ENCODE data around the gene RNF126. TPM values are rescaled to one million over a fixed set of nuclear protein-coding genes. Genes with fewer than 3 reads are reported as not detected.

The RNF126 gene
- total RNA-seq, 4 donors from 2014 or later = 96.6 to 156 (median 126) TPM

DNA sequence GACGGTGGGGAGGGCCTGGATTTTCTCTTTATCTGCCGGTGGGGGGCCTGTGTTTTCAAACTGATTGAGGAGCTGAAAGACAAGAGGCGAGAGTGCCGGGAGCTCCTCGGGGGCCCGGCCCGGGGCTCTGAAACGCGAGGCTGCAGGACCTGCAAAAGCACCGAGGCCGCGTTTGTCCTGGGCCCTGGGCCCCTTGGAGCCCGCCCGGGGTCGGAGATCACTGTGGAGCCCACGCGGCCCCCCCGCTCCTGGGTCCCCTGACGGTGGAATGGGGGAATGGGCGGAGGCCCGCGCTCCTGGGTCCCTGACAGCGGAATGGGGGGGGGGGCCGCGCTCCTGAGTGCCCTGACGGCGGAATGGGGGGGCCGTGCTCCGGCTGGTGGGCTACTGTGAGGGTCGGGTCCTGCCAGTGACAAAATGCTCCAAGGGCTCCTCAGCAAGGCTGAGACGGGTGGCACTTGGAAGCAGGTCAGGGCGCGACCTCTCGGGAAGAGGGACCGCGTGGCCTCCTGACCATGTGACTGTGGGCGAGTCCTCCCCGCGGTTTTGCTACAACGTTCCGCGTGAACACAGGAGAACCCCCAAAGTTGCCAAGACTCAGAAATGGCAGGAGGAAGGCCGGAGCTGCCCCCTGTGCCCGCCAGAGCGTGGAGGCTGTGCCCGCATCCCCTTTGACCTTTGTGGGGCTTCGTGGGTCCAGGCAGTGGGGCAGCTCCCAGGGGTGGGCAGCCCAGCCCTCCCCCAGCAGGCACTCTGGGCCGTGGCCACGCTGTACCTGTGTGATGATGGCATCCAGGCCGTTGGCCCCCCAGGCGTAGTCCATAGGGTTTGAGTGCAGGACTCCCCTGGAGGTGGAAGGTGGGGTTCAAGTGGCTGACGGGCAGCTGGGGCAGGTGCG lies 13.9 kb downstream of the RNF126 start:
- intact Hi-C loops (cut with DNase I; ENCODE audit: low total_unique reads) = no loop called here
- WGBS, 2 donors = 93 to 94% methylated on average over 45 to 47 of the region's 53 CpGs
- no peak for TF ChIP-seq POLR2A (IDR thresholded peaks at IDR 0.05)
- TF ChIP-seq, protein P1, sequence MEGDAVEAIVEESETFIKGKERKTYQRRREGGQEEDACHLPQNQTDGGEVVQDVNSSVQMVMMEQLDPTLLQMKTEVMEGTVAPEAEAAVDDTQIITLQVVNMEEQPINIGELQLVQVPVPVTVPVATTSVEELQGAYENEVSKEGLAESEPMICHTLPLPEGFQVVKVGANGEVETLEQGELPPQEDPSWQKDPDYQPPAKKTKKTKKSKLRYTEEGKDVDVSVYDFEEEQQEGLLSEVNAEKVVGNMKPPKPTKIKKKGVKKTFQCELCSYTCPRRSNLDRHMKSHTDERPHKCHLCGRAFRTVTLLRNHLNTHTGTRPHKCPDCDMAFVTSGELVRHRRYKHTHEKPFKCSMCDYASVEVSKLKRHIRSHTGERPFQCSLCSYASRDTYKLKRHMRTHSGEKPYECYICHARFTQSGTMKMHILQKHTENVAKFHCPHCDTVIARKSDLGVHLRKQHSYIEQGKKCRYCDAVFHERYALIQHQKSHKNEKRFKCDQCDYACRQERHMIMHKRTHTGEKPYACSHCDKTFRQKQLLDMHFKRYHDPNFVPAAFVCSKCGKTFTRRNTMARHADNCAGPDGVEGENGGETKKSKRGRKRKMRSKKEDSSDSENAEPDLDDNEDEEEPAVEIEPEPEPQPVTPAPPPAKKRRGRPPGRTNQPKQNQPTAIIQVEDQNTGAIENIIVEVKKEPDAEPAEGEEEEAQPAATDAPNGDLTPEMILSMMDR (IDR thresholded peaks at IDR 0.05) = no peak
- H3K4me3 ChIP-seq (ENCODE audit: low read depth, poor library complexity, severe bottlenecking) = no peak overlapping the region
- no peak for DNase-seq (ENCODE audit: low spot score in 2 of 2)

DNA sequence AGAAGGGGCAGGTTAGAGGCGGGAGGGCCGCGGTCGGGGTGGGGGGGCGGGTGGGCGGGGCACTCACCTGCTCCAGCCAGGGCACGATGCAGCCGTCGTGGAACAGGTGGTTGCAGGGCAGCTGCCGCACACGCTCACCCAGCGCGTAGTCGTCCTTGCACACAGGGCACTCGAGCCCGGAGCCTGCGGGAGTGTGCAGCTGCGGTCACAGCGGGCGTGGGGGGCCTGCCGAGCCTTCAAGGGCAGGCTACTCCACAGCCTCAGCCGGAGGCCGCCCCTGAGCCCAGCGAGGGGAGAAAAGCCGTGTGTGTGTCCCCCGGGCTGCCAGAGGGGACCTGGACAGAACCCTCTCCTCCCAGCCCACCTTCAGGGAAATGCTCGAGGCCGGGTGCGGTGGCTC lies 14.7 kb downstream of the RNF126 start:
- intact Hi-C loops (cut with DNase I; ENCODE audit: low total_unique reads) = no loop called here
- 88 to 89% methylated on average over 16 to 29 of the region's 29 CpGs for WGBS, 2 donors
- no peak overlapping the region for H3K4me3 ChIP-seq (ENCODE audit: low read depth, poor library complexity, severe bottlenecking)
- DNase-seq (ENCODE audit: low spot score in 2 of 2) = no peak
- TF ChIP-seq, protein P1 (IDR thresholded peaks at IDR 0.05) = no peak
- TF ChIP-seq POLR2A (IDR thresholded peaks at IDR 0.05) = no peak

DNA sequence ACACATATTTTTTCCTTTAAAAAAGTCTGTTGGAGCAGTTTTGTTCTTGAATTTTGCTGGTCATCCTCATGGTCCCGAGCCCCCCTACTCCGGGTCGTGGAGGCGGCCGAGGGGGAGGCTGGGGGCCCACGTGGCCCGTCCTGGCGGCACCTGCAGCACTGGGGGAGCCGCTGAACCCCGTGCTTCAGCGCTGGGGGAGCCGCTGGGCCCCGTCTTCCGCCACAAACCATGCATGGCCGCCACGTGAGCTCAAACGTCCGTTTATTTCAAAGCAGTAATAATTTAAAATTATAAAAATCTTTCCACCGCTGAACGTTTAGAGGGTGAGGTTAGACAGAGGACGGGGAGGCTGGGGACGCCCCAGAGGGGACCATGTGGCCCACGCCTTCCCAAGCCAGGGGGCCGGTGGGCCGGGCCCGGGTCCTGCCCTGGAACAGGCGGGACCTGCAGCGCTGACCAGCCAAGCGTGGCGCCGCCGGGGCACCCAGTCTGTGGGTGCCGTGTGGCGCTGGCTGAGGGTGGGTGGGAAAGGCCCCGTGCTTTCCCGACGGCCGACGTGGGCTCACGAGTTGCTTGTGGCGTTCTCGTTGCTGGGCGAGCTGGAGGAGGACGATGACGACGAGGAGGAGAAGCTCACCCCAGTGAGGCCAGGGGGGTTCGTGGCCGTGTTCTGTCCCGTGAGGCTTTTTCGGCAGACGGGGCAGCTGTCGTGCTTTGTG lies 15.3 kb downstream of the RNF126 start:
- intact Hi-C loops (cut with DNase I; ENCODE audit: low total_unique reads) = no loop called here
- no peak for DNase-seq (ENCODE audit: low spot score in 2 of 2)
- WGBS, 2 donors = 90 to 93% methylated on average over 50 to 52 of the region's 52 CpGs
- TF ChIP-seq, protein P1 (IDR thresholded peaks at IDR 0.05) = no peak
- TF ChIP-seq POLR2A (IDR thresholded peaks at IDR 0.05) = no peak
- no peak overlapping the region for H3K4me3 ChIP-seq (ENCODE audit: low read depth, poor library complexity, severe bottlenecking)

DNA sequence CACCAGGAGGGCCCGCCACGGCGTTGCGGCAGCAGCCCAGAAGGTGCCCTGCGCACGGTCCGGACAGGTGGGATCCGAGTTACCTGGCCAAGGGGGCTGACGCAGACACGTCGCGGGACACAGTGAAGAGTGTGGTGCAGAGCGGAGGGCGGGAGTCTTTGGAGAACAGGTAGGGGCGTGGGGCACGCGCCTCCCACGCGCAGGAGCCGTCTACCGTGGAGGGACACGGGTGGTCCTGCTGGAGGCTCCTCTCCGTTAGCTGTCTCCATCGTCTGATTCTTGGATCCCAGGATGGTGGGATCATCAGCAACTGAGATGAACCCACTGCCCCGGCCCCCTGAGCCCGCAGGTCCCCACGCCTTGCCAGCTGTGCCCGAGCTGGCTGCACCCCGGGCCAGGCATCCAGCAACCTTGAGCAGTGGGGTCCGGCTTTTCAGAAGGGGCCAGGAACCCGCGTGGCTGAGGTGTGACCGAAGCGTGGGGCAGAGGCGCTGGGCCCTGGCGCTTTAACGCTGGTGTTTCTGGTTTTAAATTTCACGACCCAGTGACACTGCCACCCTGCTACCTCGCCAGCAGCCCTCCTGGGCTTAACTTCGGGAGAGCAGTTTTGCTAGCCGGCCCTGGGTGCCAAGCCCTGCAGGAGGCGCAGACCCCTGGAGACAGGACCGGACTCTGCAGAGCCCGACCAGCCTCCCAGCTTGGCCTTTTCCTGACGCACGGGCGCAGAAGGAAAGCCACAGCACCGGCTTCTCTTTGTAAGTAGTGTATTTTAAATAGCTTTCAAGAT lies 16.0 kb downstream of the RNF126 start:
- intact Hi-C loops (cut with DNase I; ENCODE audit: low total_unique reads) = no loop called here
- no peak for DNase-seq (ENCODE audit: low spot score in 2 of 2)
- no peak overlapping the region for H3K4me3 ChIP-seq (ENCODE audit: low read depth, poor library complexity, severe bottlenecking)
- WGBS, 2 donors = 93 to 94% methylated on average over 48 of the region's 48 CpGs
- no peak for TF ChIP-seq POLR2A (IDR thresholded peaks at IDR 0.05)

DNA sequence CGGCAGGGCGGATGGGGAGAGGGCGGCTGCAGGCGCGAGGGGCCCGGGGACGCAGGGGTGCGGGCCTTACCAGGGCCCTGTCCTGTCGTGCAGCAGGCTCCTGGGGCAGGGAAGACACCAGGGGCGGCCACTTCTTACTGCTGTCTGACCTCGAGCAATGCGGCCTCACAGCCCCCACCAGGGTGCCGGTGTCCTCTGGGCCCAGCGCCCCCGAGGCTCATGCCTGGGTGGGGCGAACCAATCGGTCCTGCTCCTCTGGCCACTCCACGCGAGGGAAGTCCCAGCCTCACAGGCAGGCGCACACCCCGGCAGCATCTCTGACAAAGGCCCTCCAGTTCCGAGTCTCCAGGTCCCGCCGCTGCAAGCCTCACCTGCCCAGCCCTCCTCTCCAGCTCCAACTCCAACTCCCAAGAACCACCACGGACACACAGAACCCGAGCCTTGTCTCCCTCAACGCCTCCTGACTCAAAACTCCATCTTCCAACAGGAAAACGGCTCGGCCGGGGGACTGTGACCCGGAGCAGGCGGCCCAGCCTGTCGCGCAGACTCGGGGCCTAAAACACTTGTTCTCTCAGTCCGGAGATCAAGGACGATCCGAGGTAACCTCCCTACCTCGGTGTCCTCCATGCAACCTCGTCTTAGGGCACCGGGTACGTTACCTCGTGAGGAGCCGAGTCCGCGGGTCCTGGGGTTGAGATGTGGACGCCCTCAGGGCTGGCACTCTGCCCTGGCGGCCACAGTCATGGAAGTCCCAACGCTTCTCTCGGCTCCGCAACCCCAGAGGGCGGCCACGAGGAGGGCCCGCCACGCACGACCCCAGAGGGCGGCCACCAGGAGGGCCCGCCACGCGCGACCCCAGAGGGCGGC lies 16.9 kb downstream of the RNF126 start:
- DNase-seq (ENCODE audit: low spot score in 2 of 2) = no peak

More for the DNA sequence above, 16.9 kb downstream of the RNF126 start:
- no peak overlapping the region for H3K4me3 ChIP-seq (ENCODE audit: low read depth, poor library complexity, severe bottlenecking)
- TF ChIP-seq POLR2A (IDR thresholded peaks at IDR 0.05) = no peak
- TF ChIP-seq, protein P1 (IDR thresholded peaks at IDR 0.05) = no peak
- WGBS, 2 donors = 91 to 92% methylated on average over 45 to 62 of the region's 62 CpGs
- intact Hi-C loops (cut with DNase I; ENCODE audit: low total_unique reads) = no loop called here
